CD14-positive monocyte (primary cell): ENCODE data around the gene RCAN3. TPM values are rescaled to one million over a fixed set of nuclear protein-coding genes. Genes with fewer than 3 reads are reported as not detected.

Experiments
- DNase-seq, 3 donors: peaks; one replicate each; pipeline ENCODE4 v3.0.0-alpha.2; 2011 to 2022
- H2AFZ ChIP-seq: 2 replicates; pipeline ENCODE4 v1.6.0; 2012; ENCODE audit warnings: mild to moderate bottlenecking, low read depth, low read length, inconsistent platforms; ENCODE audit not compliant: insufficient read depth, poor library complexity, severe bottlenecking
- H3K27ac ChIP-seq, 2 donors: 1 replicate in 1 of 2; 2 replicates in 1 of 2; pipeline ENCODE4 v1.5.1; 2012 to 2013; ENCODE audit warnings: low read length in 2 of 2, control low read depth in 1 of 2, inconsistent platforms in 1 of 2, low read depth in 1 of 2, mild to moderate bottlenecking in 1 of 2
- H3K27me3 ChIP-seq, 2 donors: one replicate each; pipeline versions ENCODE4 v1.6.0 to v1.6.1; 2011 to 2013; ENCODE audit warnings: low read length in 2 of 2; ENCODE audit not compliant: control insufficient read depth in 2 of 2, insufficient read depth in 2 of 2
- H3K36me3 ChIP-seq, 2 donors: replicated peaks in 1 of 2; 1 replicate in 1 of 2; 2 replicates in 1 of 2; pipeline versions ENCODE4 v1.5.1 to v1.6.1; 2012 to 2013; ENCODE audit warnings: low read length in 2 of 2, control low read depth in 1 of 2, inconsistent platforms in 1 of 2, mild to moderate bottlenecking in 1 of 2; ENCODE audit not compliant: insufficient read depth in 2 of 2, control insufficient read depth in 1 of 2
- H3K4me1 ChIP-seq, 2 donors: 1 replicate in 1 of 2; 2 replicates in 1 of 2; pipeline versions ENCODE4 v1.5.1 to v1.6.1; 2012 to 2013; ENCODE audit warnings: low read length in 2 of 2, control low read depth in 1 of 2, inconsistent platforms in 1 of 2, mild to moderate bottlenecking in 1 of 2, moderate library complexity in 1 of 2; ENCODE audit not compliant: insufficient read depth in 2 of 2, control insufficient read depth in 1 of 2
- H3K4me2 ChIP-seq: replicated peaks from 2 replicates; pipeline ENCODE3; 2012; ENCODE audit warnings: low read length, moderate library complexity, mild to moderate bottlenecking; ENCODE audit not compliant: poor library complexity, severe bottlenecking; ENCODE audit errors: extremely low read depth
- H3K4me3 ChIP-seq, 3 experiments: fragments of 200-600 bp in 1 of 3; sonication (generic) in 1 of 3; replicated peaks in 1 of 3; 1 replicate in 2 of 3; 2 replicates in 1 of 3; pipeline ENCODE4 v1.5.1; 2011 to 2013; ENCODE audit warnings: low read length in 3 of 3, mild to moderate bottlenecking in 3 of 3, control low read depth in 2 of 3, low read depth in 2 of 3, inconsistent platforms in 1 of 3, moderate library complexity in 1 of 3
- H3K79me2 ChIP-seq: 2 replicates; pipeline ENCODE4 v1.6.0; 2012; ENCODE audit warnings: mild to moderate bottlenecking, control low read depth, inconsistent platforms, low read length, moderate library complexity; ENCODE audit not compliant: insufficient read depth
- H3K9ac ChIP-seq: 2 replicates; pipeline ENCODE4 v1.6.0; 2017; ENCODE audit warnings: low read length, mild to moderate bottlenecking; ENCODE audit not compliant: insufficient read depth, poor library complexity, severe bottlenecking
- H3K9me3 ChIP-seq, 2 donors: replicated peaks in 1 of 2; 1 replicate in 1 of 2; 2 replicates in 1 of 2; pipeline versions ENCODE4 v1.5.1 to v1.6.1; 2012 to 2013; ENCODE audit warnings: low read length in 2 of 2, control low read depth in 1 of 2; ENCODE audit not compliant: control insufficient read depth in 1 of 2, insufficient read depth in 1 of 2
- H4K20me1 ChIP-seq: 2 replicates; pipeline ENCODE4 v1.6.0; 2012; ENCODE audit warnings: mild to moderate bottlenecking, low read length, control low read depth, moderate library complexity; ENCODE audit not compliant: insufficient read depth
- H3K27ac Mint-ChIP-seq, 7 donors: one replicate each; pipeline ENCODE4 v1.8.0; 2020; ENCODE audit warnings: mild to moderate bottlenecking in 7 of 7, mixed read lengths in 7 of 7, moderate library complexity in 6 of 7, inconsistent platforms in 2 of 7
- H3K27me3 Mint-ChIP-seq, 3 donors: one replicate each; pipeline ENCODE4 v1.8.0; 2021 to 2022; ENCODE audit warnings: low read depth in 3 of 3, mild to moderate bottlenecking in 3 of 3, mixed read lengths in 3 of 3, moderate library complexity in 3 of 3, inconsistent platforms in 1 of 3
- H3K36me3 Mint-ChIP-seq, 2 donors: one replicate each; pipeline ENCODE4 v1.8.0; 2020; ENCODE audit warnings: mixed read lengths in 2 of 2, inconsistent platforms in 1 of 2, mild to moderate bottlenecking in 1 of 2
- H3K4me1 Mint-ChIP-seq: one replicate; pipeline ENCODE4 v1.8.0; 2020; ENCODE audit warnings: mild to moderate bottlenecking, mixed read lengths
- H3K4me3 Mint-ChIP-seq, 2 donors: one replicate each; pipeline ENCODE4 v1.8.0; 2020; ENCODE audit warnings: mild to moderate bottlenecking in 2 of 2, mixed read lengths in 2 of 2, moderate library complexity in 1 of 2
- H3K9me3 Mint-ChIP-seq, 7 donors: one replicate each; pipeline ENCODE4 v1.8.0; 2020 to 2022; ENCODE audit warnings: mixed read lengths in 7 of 7, mild to moderate bottlenecking in 6 of 7, moderate library complexity in 6 of 7, inconsistent platforms in 2 of 7
- CTCF ChIP-seq: fragments of 200-600 bp; IDR thresholded peaks from one replicate; pipeline ENCODE4 v1.8.0; 2022; ENCODE audit warnings: antibody characterized with exemption, mild to moderate bottlenecking
- WGBS: methylation state at CpG from one replicate; pipeline ENCODE4 v1.1.5; 2013; ENCODE audit warnings: missing lambda C conversion rate; ENCODE audit not compliant: insufficient coverage; 5-methylcytosine and 5-hydroxymethylcytosine counted together
- intact Hi-C, 2 donors: fragments of 100-400 bp; cut with micrococcal nuclease; formaldehyde crosslinking; loops; one replicate each; pipeline versions ENCODE4 v1.15.0 to v1.15.1; 2023
- polyA plus RNA-seq, 3 donors: library from polyadenylated mRNA; depleted of rRNA in 1 of 3; unstranded in 2 of 3; stranded (reverse) in 1 of 3; fragments of 300-500 nt in 2 of 3; fragments of >200 nt in 1 of 3; fragmentation: Illumina TruSeq in 2 of 3; gene quantifications; 1 replicate in 2 of 3; 2 replicates in 1 of 3; pipeline ENCODE4 v1.2.3, GENCODE V29; 2012 to 2021

The RCAN3 gene
- polyA plus RNA-seq, 3 donors: 7.1 to 9.1 (median 8.8) TPM

DNA sequence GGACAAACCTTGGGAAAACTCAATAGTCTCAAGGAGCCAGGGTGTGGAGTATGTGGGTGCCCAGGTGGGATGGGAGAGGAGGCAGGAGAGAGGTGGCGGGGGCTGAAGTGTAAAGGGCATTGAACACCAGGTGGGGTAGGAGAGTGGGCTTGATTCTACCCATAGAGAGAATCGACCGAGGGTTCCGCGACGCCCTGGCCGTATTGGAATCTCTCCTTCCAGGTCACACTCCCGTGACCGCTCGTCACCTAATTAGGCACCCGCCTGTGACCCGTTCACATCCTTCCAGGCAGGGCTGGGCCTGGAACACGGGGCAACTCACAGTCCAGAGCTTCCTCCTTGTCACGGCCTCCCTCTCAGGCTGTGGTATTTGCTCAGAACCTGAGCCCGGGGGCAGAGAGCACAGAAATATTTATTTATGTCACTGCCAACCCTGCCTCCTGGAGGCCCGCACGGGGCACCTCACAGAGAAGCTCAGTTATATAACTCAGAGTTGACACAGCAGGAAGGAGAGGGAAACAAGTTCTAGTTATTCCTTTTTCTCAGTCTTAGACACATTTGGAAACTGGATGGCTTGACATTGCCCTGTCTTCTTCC lies 65.3 kb downstream of the RCAN3 start:
- no peaks in the 10 kb centered on the region for H4K20me1 ChIP-seq
- H3K27me3 ChIP-seq: no peaks in the 10 kb centered on the region
- intact Hi-C loops: no loop called here
- no peaks in the 10 kb centered on the region for H3K79me2 ChIP-seq
- Mint-ChIP-seq H3K9me3 (peaks cover 0 to 2% (median 0%) of the 10 kb centered on the region in 7 donors), H3K4me1 (peaks cover 18% of the 10 kb centered on the region), H3K4me3 (no peak overlapping the region), H3K27me3 (peaks cover 5 to 7% (median 6%) of the 10 kb centered on the region in 3 donors), H3K36me3 (no peaks in the 10 kb centered on the region), H3K27ac (no peak overlapping the region)
- no peaks in the 10 kb centered on the region for H3K36me3 ChIP-seq
- H3K4me2 ChIP-seq: no peak overlapping the region
- peak overlapping the region; percentile 56 for H2AFZ ChIP-seq
- H3K27ac ChIP-seq: no peak overlapping the region
- peak in 2 of 3 donors; percentile 6 to 27 for DNase-seq
- no peak for TF ChIP-seq CTCF
- no peak overlapping the region for H3K9ac ChIP-seq
- H3K4me1 ChIP-seq: peaks cover 6 to 7% of the 10 kb centered on the region in 2 donors
- WGBS: 23% methylated on average over 15 of the region's 17 CpGs
- no peaks in the 10 kb centered on the region for H3K9me3 ChIP-seq
- no peak overlapping the region for H3K4me3 ChIP-seq

GRCh38 chr1:24568475-24568874 lies 65.8 kb downstream of the RCAN3 start:
- H3K27ac Mint-ChIP-seq: no peak overlapping the region
- Histone ChIP-seq H3K4me3 (no peak overlapping the region), H3K4me2 (no peak overlapping the region), H3K27me3 (no peaks in the 10 kb centered on the region), H3K27ac (no peak overlapping the region), H3K79me2 (no peaks in the 10 kb centered on the region), H3K4me1 (peaks cover 6 to 7% of the 10 kb centered on the region in 2 donors), H4K20me1 (no peaks in the 10 kb centered on the region), H3K9me3 (no peaks in the 10 kb centered on the region), H3K36me3 (no peaks in the 10 kb centered on the region), H3K9ac (no peak overlapping the region), H2AFZ (peak overlapping the region; percentile 56)
- intact Hi-C loops: no loop called here
- no CpG with 5 or more reads among the region's 2 CpGs for WGBS
- peaks cover 5 to 9% (median 7%) of the 10 kb centered on the region in 3 donors for H3K27me3 Mint-ChIP-seq
- TF ChIP-seq CTCF: no peak
- peaks cover 0 to 2% (median 0%) of the 10 kb centered on the region in 7 donors for H3K9me3 Mint-ChIP-seq
- H3K36me3 Mint-ChIP-seq: no peaks in the 10 kb centered on the region
- peaks cover 19% of the 10 kb centered on the region for H3K4me1 Mint-ChIP-seq
- no peak overlapping the region for H3K4me3 Mint-ChIP-seq
- no peak for DNase-seq
